Measurements from ENCODE around the gene LRRC30.

LRRC30 gene

GRCh38 chr18:7269942-7270341 is 39.1 kb downstream of the LRRC30 start:
- 89 to 90% methylated on average over 5 to 6 of the region's 6 CpGs for WGBS, 2 experiments (ENCODE audit: insufficient coverage in 2 of 2)
- H3K4me1 ChIP-seq (ENCODE audit: control insufficient read depth, insufficient read depth, low read length, poor library complexity, severe bottlenecking) = peaks cover 3% of the 10 kb centered on the region
- H3K9me3 ChIP-seq (ENCODE audit: control insufficient read depth, low read length) = no peaks in the 10 kb centered on the region
- no peak overlapping the region for H3K4me3 ChIP-seq (ENCODE audit: extremely low read depth, insufficient read depth, low read length, poor library complexity, severe bottlenecking)
- H3K27ac ChIP-seq (ENCODE audit: low read depth, low read length, severe bottlenecking) = no peak overlapping the region
- H3K36me3 ChIP-seq (ENCODE audit: control insufficient read depth, insufficient read depth, low read length) = no peaks in the 10 kb centered on the region

- no peak overlapping the region for H3K4me3 ChIP-seq (ENCODE audit: extremely low read depth, insufficient read depth, low read length, poor library complexity, severe bottlenecking)
- peak overlapping the region; percentile 47 for H3K27ac ChIP-seq (ENCODE audit: low read depth, low read length, severe bottlenecking)
- no peaks in the 10 kb centered on the region for H3K36me3 ChIP-seq (ENCODE audit: control insufficient read depth, insufficient read depth, low read length)
- no peaks in the 10 kb centered on the region for H3K9me3 ChIP-seq (ENCODE audit: control insufficient read depth, low read length)
- H3K4me1 ChIP-seq (ENCODE audit: control insufficient read depth, insufficient read depth, low read length, poor library complexity, severe bottlenecking) = peaks cover 3% of the 10 kb centered on the region
- 34 to 42% methylated on average over 15 to 22 of the region's 24 CpGs for WGBS, 2 experiments (ENCODE audit: insufficient coverage in 2 of 2)
These were observed 41.6 kb downstream of the LRRC30 start for GRCh38 chr18:7272311-7273049.

- H3K36me3 ChIP-seq (ENCODE audit: control insufficient read depth, insufficient read depth, low read length) = no peaks in the 10 kb centered on the region
- peaks cover 3% of the 10 kb centered on the region for H3K4me1 ChIP-seq (ENCODE audit: control insufficient read depth, insufficient read depth, low read length, poor library complexity, severe bottlenecking)
- no peaks in the 10 kb centered on the region for H3K9me3 ChIP-seq (ENCODE audit: control insufficient read depth, low read length)
- no peak overlapping the region for H3K4me3 ChIP-seq (ENCODE audit: extremely low read depth, insufficient read depth, low read length, poor library complexity, severe bottlenecking)
- 84 to 89% methylated on average over 10 of the region's 12 CpGs for WGBS, 2 experiments (ENCODE audit: insufficient coverage in 2 of 2)
- no peak overlapping the region for H3K27ac ChIP-seq (ENCODE audit: low read depth, low read length, severe bottlenecking)
These were observed 42.5 kb downstream of the LRRC30 start for GRCh38 chr18:7273301-7273921.

- Histone ChIP-seq H3K9me3 (ENCODE audit: control insufficient read depth, low read length) (no peaks in the 10 kb centered on the region), H3K36me3 (ENCODE audit: control insufficient read depth, insufficient read depth, low read length) (no peaks in the 10 kb centered on the region), H3K4me1 (ENCODE audit: control insufficient read depth, insufficient read depth, low read length, poor library complexity, severe bottlenecking) (no peaks in the 10 kb centered on the region), H3K27ac (ENCODE audit: low read depth, low read length, severe bottlenecking) (no peak overlapping the region), H3K4me3 (ENCODE audit: extremely low read depth, insufficient read depth, low read length, poor library complexity, severe bottlenecking) (no peak overlapping the region)
- 80 to 83% methylated on average over 1 of the region's 2 CpGs for WGBS, 2 experiments (ENCODE audit: insufficient coverage in 2 of 2)
These were observed 50.7 kb downstream of the LRRC30 start for GRCh38 chr18:7281579-7281978.
